Brain pericyte (primary cell): ENCODE results near the gene RALGAPA1.
"Not testable (repeated sequence)": the region's sequence is repeated elsewhere in the genome, so short reads cannot be mapped to it uniquely, and the experiment has no call there.

ENCODE experiments used
- DNase-seq: peaks from one replicate; pipeline ENCODE4 v3.0.0-alpha.2; 2012; ENCODE audit warnings: low read depth, low spot score

RALGAPA1 gene

DNA sequence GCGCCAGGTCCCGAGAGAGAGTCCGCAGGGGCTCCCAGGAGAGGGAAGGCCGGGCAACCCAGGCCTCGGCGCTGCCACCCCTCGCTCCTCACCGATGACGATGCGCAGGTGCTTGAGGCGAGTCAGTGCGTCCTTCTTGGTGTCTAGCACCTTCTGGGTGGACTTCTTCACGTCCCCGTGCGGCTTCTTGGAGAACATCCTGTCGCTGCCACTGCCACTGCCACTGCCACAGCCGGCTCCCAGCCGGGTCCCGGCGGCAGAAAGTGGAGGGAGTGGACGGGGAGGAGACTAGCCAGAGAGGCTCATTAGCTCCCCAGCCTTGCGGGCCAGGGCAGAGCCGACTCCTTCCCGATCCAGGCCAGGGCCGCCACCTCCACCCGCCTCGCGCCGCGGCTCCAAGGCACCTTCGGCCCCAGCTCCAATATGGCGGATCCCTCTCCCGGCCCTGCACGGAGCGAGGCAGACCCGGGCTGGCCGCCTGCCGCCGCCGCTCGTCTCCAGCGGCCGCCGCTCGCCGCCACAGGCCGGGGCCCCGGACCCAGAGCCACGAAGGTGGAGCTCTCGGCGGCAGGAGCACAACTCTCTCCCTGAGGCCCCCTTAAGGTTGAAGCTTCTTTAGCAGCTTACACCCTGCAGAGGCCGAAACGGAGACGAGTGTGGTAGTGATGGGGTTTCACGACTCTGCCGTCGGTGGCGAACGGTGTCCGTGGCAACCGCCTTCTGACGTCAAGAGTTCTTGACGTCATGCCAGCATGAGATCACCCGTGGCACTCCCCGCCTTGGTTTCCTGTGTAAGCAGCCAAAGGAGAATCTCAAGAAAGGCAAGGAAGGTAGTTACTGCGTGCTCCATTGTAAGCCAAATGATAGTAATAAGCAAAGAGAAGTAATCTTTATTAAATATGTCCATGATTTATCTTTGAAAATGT, at the start of gene RALGAPA1:
RALGAPA1 (minus strand) TSS at position 658 of the 926 bp plus-strand sequence; CDS start at position 198, 460 bp downstream.
- peak; percentile 96 for DNase-seq

DNA sequence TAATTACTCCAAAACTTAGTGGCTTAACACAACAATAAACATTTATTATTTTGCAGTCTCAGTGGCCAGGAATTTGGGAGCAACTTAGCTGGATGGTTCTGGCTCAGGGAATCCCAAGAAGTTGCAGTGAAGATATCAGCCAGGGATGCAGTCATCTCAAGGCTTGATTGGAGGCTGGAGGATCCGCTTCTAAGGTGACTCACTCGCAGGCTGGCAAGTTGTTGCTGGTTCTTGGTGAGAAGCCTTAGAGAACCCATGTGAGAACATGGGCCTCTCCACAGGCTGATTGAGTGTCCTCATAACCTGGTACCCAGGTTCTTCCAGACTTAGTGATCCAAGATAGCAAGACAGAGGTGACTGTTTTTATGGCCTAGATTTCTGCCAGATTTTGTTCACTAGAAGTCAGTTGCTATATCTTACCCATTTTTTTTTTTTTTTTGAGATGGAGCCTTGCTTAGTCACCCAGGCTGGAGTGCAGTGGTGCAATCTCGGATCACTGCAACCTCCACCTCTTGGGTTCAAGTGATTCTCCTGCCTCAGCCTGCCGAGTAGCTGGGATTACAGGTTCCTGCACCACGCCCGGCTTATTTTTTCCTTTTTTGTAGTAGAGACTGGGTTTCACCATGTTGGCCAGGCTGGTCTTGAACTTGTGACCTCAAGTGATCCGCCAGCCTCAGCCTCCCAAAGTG, 49.6 kb upstream of the RALGAPA1 start:
- DNase-seq, result no peak

DNA sequence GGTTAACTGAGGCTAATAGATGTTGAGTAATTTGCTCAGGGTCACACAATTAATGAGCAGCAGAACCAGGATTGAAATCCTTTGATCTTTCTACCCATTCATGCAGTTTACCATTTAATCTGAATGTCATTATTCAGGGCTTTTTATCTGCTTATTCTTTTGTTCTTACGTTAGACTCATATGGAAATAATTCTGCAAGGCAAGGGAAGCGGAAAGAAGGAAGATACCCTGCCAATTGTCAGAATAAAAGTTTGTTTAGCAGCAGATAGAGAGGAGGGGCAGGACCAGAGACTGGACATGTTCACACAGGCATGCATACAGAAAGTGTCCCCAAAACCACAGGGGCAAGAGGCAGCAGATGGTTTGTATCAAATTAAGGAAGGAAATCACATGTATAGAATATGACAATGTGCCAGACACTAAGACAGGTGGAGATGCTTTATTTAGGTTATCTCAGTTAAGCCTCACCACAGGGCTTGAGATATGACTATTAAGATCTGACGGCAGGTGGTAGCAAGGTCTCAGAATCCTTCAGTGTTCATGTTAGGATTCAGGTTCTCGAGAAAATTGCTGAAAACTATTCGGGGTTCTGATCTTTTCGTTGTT, 46.9 kb upstream of the RALGAPA1 start:
- no peak for DNase-seq

DNA sequence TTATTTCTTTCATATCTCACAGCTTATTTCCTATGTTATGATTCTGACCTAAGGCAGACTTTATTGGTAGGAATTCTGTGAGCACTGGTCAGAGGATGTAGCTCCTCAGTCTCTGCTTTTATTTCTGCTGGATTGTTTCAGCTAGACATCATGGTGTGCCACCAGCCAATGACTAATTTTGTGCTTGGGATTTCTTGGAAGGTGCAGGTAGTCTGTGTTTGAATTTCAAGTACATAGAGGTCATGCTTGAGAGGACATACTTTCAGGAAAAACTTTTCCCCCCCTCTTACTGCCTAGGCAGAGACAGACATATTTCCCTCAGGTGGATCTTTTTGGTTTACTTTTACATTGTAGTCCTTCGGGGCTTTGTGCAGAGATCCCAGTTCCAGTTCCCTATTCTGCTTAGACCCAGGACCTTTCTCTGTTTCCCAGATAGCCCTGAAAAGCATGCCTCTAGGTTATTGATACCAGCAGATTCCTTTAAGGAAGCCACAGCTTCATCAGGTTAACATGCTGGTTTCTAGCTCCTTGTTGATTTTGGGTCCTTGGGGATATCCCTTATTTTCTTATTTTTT, 45.7 kb upstream of the RALGAPA1 start:
- DNase-seq, result no peak

DNA sequence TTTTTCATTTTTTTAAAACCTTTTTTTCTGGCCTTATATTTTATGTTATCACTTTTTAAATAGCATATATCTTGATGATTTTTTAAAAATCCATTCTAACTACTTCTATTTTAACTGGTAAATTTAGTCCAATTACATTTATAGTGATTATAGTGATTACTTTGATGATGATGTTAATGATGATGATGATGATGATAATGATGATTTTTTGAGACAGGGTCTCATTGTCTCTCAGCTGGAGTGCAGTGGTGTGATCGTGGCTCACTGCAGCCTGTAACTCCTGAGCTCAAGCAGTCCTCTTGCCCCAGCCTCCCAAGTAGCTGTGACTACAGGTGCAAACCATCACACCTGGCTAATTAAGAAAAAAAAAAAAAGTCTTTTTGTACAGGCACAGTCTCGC, 44.1 kb upstream of the RALGAPA1 start:
- DNase-seq, result no peak

DNA sequence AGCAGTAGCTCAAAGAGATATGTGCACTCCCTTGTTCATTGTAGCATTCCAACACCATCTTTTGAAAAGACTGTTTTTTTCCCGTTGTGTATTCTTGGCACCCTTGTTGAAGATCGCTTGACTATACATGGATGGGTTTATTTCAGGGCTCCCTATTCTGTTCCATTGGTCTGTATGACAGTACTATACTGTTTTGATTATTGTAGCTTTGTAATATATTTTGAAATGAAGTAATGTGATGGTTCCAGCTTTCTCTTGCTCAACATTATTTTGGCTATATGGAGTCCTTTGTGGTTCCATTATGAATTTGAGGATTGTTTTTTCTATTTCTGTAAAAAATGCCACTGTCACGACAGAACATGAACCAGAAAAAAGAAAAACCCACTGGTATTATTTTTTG, 42.7 kb upstream of the RALGAPA1 start:
- DNase-seq, result no peak

DNA sequence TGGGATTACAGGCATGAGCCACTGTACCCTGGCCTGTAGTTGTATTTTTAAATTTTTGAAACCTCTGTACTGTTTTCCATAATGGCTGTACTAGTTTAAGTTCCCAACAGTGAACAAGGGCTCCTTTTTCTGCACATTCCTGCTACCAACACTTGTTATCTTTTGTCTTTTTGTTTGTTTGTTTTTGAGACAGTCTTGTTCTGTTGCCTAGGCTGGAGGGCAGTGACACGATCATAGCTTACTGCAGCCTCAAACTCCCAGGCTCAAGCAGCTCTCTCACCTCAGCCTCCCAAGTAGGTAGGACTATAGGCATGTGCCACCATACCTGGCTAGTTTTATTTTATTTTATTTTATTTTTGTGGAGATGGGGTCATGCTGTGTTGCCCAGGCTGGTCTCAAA, 40.0 kb upstream of the RALGAPA1 start:
- DNase-seq, result no peak

DNA sequence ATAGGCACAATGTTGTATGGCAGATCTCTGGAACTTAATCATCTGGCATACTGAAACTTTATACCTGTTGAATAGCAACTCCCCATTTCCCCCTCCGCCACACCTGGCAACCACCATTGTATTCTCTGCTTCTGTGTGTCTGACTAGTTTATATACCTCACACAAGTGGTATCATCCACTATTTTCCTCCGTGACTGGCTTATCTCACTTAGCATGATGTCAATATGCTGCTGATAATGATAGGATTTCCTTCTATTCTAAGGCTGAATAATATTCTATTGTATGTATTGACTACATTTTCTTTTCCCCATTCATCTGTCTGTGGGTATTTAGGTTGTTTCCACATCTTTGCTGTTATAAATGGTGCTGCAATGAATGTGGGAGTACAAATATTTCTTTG, 38.5 kb upstream of the RALGAPA1 start:
- DNase-seq, result no peak

DNA sequence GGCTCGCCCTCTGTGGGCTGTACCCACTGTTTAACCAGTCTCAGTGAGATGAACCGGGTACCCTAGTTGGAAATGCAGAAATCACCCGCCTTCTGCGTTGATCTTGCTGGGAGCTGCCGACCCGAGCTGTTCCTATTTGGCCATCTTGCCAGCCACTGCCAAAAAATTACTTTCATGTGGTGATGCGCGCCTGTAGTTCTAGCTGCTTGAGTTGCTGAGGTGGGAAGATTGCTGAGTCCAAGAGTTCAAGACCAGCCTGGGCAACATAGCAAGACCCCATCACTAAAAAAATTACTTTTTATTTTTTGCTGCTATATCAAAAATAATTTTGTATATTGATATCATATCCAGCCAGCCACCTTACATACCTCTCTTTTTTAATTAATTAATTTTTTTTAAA, 35.4 kb upstream of the RALGAPA1 start:
- no peak for DNase-seq

DNA sequence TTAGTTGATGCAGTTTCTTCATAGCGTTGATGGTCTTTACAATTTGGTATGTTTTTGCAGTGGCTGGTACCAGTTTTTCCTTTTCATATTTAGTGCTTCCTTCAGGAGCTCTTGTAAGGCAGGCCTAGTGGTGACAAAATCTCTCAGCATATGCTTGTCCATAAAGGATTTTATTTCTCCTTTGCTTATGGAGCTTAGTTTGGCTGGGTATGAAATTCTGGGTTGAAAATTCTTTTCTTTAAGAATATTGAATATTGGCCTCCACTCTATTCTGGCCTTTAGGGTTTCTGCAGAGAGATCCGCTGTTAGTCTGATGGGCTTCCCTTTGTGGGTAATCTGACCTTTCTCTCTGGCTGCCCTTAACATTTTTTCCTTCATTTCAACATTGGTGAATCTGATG, 33.1 kb upstream of the RALGAPA1 start:
- not testable (repeated sequence) for DNase-seq

DNA sequence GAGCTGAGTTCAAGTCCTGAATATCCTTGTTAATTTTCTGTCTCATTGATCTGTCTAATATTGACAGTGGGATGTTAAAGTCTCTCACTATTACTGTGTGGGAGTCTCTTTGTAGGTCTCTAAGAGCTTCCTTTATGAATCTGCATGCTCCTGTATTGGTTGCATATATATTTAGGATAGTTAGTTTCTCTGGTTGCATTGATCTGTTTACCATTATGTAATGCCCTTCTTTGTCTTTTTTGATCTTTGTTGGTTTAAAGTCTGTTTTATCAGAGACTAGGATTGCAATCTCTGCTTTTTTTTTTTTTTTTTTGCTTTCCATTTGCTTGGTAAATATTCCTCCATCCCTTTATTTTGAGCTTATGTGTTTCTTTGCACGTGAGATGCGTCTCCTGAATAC, 32.6 kb upstream of the RALGAPA1 start:
- not testable (repeated sequence) for DNase-seq

DNA sequence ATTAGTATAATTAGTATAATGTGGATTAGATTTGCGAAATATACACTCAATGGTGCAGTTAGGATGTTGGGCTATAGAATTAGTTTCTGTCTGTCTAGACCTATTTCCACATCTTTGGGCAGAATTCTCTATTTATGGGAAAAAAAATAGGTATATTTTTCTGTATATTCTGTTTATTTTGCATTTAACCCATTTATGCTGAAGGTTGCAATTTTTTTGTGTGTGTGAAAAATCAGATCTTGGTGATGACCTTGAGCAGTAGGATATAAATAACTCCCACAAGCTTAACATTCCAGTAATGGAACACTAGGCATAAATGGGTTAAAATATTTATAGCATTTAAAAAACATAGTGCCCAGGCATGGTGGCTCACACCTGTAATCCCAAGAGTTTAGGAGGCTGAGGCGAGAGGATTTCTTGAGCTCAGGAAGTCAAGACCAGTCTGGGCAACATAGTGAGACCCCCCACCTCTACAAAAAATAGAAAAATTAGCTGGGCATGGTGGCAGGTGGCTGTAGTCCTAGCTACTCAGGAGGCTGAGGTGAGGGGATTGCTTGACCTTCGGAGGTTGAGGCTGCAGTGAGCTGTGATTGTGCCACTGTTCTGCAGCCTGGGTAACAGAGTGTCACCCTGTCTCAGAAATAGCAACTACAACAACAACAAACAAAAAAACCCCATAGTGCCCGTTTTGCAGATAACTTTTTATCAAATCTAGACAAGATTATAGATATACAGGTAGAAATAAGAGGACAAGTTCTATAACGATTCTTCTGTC, 26.3 kb upstream of the RALGAPA1 start:
- no peak for DNase-seq

DNA sequence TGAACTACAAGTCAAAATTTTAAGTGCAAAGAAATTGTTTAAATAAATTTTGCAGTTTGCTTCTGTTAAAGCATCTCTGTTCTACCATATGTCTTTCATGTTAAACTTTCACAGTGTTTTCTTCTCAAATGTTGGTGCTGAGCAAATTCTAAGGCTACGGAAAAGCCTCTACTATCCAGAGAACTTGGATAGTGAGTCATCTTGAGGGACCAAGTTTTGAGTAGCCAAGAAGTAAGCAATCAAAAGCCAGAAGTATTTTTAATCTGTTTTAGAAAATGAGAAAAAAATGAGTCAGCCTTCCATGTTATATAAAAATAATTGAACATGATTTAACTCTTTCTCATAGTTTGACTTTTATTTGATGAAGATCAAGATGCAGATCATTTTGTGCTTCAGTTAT, 20.4 kb upstream of the RALGAPA1 start:
- no peak for DNase-seq

DNA sequence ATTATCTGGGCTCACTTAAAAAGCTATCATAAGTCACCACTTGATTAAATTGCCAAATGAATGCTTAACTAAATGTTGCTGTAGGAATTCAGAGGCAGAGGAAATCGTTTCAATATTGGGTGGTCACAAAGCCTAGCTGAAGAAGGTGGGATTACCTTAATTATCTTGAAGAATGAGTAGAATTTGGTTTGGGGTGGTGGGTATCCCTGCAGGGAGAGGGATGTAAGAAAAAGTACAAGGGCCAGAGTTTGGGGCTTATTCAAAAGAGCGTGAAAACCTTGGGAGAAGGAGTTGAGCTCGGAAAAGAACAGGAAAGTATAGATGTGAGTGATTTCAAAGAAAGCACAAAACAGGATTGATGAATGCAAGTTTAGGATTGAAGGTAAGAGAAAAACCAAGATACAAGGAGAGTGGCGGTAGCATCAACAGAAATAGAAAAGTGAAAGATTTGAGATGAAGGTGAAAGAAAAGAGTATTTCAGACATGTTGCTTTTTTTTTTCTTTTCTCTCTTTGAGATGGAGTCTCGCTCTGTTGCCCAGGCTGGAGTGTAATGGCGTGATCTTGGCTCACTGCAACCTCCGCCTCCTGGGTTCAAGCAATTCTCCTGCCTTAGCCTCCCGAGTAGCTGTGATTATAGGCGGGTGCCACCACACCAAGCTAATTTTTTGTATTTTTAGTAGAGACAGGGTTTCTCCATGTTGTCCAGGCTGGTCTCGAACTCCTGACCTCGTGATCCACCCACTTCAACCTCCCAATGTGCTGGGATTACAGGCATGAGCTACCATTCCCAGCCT, 18.8 kb upstream of the RALGAPA1 start:
- DNase-seq, result no peak

DNA sequence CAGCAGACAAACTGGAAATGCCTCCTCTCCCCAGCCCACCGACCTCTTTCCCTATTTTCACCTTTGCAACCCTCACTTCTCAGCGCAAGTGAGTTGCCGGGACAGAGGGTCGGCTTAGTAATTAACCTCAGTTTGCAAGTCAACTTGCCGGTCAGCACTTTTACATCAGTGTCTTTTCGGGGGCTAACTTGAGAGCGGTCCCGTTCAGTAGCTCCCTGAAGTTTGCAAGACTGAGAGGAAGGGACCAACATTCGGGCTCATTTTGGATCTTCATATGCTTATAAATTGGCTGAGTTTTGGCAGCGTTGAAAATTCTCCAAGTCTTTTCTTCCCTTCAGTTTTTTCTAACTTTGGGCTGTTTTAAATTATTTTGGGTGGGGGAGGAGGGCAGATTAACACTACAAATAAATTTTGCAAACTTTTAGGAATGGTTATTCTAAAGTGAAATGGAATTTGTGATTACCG, 17.9 kb upstream of the RALGAPA1 start:
- DNase-seq, result no peak

DNA sequence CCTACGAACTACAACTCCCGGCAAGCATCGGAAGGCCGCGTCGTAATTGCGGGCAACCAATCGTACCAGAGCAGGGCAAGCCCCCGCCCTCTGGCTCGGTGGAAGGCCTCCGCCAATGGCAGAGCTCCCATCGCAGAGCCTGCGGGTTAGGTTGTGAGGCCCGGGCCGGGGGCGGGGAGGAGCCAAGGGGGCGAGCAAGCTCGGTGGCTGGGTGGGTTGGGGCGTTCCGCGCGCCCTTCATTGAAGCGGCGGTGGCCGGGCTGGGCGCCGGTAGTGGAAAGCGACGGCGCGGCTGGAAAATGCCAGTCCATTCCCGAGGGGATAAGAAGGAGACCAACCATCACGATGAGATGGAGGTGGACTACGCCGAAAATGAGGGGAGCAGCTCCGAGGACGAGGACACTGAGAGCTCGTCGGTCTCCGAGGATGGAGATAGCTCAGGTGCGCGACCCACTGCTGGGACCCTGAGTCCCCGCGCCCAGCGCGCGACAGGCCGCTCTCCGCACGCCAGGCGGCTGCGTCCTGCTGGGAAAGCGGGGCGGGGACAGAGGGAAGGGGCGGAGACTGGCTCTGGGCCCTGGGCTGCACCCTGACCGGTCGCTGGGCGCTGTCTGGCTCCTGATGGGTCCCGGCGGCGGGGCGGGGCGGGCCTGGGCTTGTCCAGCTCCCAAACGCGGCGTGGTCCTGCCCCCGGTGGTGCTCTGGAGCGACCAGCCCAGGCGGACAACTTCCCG, 17.3 kb upstream of the RALGAPA1 start, which contains the start of gene BRMS1L:
BRMS1L (plus strand) TSS at position 121 of the 734 bp plus-strand sequence; CDS start at position 300, 179 bp downstream.
- DNase-seq, result peak; percentile 97

DNA sequence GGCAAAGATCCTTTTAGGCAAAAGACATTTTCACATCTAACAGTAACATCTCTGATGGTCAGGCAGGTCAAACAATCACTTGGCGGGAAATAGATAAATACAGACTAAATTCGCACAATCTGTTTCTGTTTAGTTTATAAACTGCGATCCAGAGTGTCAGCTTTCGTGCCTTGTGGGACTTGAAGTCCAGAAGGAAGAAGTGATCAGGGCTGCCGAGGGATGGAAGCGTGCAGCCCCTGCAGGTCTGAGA, 16.8 kb upstream of the RALGAPA1 start:
- no peak for DNase-seq

DNA sequence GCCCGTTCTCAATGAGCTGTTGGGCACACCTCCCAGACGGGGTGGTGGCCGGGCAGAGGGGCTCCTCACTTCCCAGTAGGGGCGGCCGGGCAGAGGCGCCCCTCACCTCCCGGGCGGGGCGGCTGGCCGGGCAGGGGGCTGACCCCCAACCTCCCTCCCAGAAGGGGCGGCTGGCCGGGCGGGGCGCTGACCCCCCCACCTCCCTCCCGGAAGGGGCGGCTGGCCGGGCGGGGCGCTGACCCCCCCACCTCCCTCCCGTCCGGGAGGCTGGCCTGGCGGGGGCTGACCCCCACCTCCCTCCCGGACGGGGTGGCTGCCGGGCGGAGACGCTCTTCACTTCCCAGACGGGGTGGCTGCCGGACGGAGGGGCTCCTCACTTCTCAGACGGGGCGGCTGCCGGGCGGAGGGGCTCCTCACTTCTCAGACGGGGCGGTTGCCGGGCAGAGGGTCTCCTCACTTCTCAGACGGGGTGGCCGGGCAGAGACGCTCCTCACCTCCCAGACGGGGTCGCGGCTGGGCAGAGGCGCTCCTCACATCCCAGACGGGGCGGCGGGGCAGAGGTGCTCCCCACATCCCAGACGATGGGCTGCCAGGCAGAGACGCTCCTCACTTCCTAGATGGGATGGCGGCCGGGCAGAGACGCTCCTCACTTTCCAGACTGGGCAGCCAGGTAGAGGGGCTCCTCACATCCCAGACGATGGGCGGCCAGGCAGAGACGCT, 15.5 kb upstream of the RALGAPA1 start:
- not testable (repeated sequence) for DNase-seq

DNA sequence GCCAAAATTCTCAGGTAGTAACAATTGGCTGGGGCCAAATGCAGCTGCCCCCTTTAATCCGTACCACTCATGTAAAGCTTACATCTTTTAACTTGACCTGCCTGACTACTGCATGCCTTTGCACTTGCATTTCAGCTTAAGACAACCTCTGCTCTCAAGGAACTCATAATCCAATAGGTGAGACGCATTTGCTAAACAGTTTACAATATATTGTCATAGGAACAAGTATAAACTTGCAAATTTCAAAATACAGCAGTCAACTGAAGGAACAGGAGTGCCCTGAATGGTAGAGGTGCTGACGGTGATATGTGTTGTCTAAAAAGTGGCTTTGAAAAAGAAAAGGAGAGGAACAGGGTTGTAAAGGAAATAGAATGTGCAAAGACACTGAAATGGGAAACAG, 13.4 kb upstream of the RALGAPA1 start:
- no peak for DNase-seq
